Activated naive CD4-positive, alpha-beta T cell treated with anti-CD3 and anti-CD28 coated beads, Interleukin-2, amount 50 U/mL, for 16 hours (primary cell): ENCODE data around the gene GCNT4.
A peak's percentile ranks its signal among the peaks of the same experiment; 100 is the strongest.
"Not testable (repeated sequence)": the region's sequence is repeated elsewhere in the genome, so short reads cannot be mapped to it uniquely, and the experiment has no call there.

ENCODE experiments used
- DNase-seq: peaks from one replicate; pipeline ENCODE4 v3.0.0-alpha.2; 2020

GCNT4 gene

DNA sequence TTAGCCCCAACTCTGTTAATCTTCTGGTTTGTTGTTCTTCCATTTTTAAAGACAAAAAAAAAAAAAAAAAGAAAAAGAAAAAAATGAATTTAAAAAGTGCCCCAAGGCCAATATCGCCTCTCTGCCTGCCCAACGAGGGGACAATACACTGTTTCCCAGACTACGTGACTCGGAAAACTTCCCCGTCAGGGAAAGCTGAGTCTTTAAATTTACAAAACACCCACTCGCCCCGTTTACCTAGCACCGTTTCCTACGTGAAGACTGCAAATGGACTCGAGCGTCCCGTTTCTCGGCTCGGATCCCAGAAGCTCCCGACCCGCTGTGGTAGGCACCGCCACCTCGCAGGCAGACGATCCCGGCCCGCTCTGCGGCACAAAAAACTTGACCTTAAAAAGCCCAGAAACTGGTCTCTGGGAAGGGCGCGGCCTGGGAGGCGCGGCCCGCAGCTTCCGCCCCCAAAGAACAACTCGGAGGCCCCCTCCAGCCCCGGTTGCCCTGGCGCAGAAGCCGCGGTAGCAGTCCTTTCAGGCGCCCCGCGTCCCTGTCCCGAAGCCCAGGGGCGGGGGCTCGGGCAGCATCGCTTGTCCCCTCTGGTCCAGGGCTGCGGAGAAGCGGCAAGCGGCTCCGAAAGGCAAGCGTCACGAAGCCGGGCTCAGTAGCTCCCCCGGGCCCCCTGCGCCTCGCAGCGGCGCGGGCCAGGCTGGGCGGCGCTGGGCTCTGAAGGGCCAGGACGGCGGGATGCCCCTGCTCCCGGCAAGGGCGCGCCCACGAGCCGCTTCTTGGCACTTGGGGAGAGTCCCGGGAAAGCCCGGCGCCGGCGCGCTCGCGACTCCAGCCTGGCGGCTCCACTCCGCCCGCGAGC, at the start of gene GCNT4:
TSS of gene GCNT4 (minus strand) at position 367 of the 862 bp plus-strand sequence. CDS start 22,521 bp downstream, outside the sequence.
- DNase-seq = peak; percentile 48

- DNase-seq = not testable (repeated sequence)
Measured at GRCh38 chr5:75095956-75096355, 43.6 kb upstream of the GCNT4 start.

DNA sequence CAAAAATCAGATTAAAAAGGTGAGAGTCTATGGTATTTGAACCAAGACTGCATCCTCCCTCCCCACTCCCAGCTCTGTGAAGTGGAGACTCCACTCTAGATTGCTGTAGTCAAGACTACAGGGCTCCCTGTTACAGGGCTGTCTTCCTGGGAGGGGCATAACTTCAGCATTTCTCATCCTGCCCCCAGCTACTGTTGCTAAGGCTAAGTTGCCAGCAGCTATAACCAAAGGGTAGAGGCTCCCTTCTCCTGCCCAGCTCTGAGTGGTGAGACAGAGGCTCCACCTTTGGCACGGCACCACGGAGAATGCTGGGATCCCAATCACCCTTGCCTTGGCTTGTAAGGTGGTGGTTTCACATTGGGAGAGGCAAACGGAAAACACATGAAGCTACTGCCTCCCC, 39.2 kb upstream of the GCNT4 start:
- DNase-seq = no peak

GRCh38 chr5:75089662-75090061, 37.3 kb upstream of the GCNT4 start:
- DNase-seq = no peak

DNA sequence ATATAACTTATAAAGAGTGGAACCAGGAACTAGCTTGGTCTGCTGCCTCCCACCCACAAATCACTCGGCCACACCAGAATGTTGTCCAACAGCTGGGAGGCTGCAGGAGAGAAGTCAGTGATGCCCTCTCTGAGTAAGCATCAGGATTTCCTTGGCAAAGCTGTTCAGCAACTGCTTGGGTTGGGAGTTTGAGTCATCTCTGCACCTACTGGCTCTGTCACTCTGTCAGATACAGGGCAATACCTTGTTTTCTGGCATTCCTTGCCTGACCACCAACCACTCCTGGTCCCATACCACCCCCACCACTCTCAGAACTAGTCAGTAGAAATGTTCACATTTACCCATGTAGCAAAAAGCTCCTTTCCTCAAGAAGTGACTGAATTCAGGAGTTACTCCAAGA, 36.8 kb upstream of the GCNT4 start:
- no peak for DNase-seq

DNA sequence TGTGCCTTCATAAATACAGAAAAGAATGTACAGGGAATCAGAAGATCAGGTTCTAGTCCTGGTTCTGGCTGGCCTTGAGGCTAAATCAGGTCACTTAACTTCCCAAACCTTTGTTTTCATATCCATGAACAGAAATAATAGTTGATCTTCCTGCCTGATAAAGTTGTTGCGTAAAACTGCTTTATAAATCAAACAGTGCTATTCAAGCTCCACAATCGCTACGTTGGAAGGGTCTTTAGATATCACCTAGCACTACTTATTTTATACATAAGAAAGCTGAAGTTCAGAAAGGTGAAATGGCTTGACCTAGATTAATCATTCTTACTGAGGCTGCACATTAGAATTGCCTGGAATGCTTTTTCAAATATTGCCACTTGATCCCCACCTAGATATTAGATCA, 36.3 kb upstream of the GCNT4 start:
- DNase-seq = no peak

DNA sequence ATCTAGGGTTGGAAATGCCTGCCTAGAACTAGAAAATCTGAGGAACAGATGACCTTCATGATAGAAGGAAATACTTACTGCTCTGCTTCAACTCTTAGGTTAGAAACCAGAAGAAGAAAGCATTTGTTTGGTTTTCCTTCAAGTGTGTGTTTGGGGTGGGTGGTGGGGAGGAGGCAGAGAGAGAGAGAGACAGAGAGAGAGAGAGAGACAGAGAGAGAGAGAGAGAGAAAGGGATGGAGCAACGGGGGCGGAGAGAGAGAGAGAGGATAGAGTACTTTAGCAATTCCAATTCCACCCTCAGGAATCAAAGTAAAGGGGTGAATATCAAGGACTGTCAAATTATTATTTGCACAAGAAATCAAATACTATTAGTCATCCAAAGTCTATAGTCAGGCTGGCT, 29.2 kb upstream of the GCNT4 start:
- no peak for DNase-seq

GRCh38 chr5:75079346-75079745, 27.0 kb upstream of the GCNT4 start:
- not testable (repeated sequence) for DNase-seq

- DNase-seq = no peak
Measured at GRCh38 chr5:75078027-75078426, 25.7 kb upstream of the GCNT4 start.

- no peak for DNase-seq
Measured at GRCh38 chr5:75072061-75072460, 19.7 kb upstream of the GCNT4 start.

GRCh38 chr5:75071100-75071499, 18.7 kb upstream of the GCNT4 start:
- DNase-seq = no peak

- no peak for DNase-seq
Measured at GRCh38 chr5:75067434-75067833, 15.1 kb upstream of the GCNT4 start.

GRCh38 chr5:75062925-75063531, 10.7 kb upstream of the GCNT4 start:
- no peak for DNase-seq

DNA sequence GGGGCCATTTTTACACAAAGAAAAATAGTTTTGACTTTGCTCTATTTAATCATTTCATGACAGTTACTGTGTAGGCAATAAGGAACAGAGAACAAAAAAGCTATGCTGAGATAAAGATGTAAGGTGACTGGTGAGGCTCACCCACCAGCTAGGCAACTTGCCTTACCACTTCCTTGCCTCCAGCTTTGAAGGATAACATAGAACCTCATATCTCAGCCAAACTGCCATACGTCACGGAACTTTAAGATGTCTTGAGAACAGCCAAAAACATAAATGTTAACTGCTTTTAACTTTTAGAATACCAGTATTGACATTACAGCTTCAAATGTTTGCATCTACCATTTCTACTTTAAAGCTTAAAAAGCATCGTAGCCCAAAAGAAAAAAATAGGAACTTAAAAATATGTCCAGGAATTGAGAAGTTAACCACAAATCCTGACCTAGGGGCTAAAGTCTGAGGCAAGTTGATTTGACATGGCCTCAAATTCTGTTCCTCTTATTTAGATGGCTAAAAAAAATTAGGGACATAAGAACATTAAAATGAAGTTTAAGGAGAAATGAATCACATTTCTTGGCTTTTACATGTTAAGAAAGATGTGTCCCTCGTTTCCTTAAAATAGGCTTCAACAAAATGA, 7.7 kb upstream of the GCNT4 start:
- DNase-seq = peak; percentile 25

DNA sequence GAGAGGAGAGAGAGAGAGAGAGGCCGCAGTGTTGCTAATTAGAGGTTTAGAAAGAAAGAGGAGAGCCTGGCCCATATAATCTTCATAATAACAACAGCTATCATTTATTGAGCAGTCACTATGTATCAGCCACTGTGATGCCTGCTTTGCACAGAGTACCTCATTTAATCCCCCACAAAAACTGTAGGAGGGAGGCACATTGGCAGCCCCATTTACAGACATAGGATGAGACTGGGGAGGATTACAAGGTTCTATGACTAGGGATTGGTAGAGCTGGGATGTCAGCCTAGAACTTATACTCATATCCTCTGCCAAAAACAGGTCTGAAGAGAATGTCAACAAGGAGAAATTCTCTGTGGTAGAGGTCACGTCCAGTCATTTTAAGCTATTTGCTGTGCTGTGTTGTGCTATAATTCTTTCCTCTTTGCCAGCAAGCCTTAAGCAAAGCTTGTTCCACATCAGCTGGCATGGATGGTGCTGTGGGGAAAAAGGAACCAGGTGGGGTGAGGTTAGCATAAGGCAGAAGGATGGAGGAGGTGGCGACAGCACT, 6.7 kb upstream of the GCNT4 start:
- DNase-seq = no peak

GRCh38 chr5:75057561-75057960, 5.2 kb upstream of the GCNT4 start:
- DNase-seq = no peak

DNA sequence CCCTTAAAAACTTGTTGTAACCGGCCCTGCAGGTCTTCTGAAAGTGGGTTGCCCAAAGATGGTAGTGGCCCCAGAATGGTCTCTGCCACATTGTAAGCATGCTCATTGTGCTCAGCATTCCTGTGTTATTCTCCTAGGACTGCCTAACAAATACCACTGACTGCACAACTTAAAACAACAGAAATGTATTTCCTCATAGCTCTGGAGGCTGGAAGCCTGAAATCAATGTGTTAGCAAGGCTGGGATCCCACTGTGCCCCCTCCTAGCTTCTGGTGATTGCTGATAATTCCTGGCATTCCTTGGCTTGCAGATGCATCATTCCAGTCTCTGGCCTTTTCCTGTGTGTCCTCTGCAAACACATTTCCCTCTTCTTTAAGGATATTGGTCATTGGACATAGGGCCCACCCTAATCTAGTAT, 3.4 kb upstream of the GCNT4 start:
- DNase-seq = no peak

DNA sequence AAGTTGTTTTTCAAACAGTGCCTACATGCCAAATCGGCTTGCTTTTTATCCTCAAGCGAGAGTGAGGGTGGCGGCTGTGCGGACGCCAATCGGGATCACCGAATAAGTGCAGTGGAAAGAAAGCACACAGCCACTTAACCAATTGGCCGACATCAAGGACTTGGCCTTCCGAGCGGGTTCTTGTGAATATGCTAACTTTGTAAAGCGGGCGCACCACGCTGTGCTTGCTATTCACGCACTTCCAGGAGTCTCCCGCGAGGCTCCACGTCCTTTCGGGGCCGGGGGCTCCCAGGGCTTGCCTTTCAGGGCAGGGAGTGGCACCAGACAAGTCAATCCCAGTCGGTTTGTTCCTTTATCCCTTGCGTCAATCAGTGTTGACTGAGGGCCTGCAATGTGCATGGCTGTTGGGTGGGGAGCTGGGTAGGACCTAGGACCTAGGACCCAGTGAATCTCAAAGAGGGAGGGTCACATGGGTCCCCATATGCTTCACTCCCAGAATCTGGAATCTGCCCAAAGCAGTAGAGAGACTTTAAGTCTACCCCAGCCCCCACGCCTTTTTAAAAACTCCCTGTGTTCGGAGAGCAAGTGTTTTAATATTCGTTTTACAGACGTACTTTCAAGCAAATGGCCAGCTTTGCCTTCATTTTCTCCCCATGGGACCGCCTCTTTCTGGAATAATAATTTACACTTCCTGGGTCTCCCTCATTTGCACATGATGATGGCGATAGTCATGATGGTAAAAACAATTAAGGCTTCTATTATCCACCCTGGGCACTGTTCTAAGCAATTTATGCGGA, 2.0 kb upstream of the GCNT4 start:
- DNase-seq = no peak

- DNase-seq = peak; percentile 58
Measured at GRCh38 chr5:75053304-75054133, 1.2 kb upstream of the GCNT4 start.

DNA sequence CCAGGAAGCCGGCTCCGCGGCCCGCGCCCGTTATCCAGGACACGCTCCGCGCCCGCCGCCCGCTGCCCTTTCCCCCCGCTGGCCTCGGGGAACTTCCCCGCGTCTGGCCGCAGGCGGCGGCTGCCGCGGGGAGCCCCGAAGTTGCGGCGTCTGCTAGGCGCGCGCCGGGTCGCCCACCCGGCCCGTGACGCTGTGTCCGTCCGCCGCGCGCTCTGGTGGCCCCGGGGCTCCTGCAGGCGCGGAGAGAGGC, 621 bp upstream of the GCNT4 start:
- no peak for DNase-seq

- DNase-seq = peak; percentile 33
Measured at GRCh38 chr5:75051217-75051751, 1.1 kb downstream of the GCNT4 start.

DNA sequence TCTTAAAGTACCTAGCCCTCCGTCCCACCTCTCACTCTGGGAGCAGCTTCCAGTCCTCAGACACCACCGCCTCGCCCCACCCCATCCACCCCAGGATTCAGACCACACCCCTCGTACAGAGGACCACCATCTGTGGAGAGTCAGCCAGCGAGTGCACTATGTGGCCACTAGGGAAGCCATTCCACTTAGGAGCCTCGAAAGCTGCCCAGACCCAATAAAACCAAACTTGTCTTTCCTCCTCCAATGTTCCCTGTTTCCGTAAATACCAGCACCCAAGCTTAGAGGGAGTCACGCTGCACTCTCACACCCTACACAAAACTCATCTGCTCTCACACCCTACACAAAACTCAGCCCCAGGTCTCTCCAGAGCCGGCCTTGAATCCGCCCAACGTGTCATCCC, 1.9 kb downstream of the GCNT4 start:
- DNase-seq = peak; percentile 34
